DOHH2 (cell line): ENCODE measurements around the gene USP20.

Source experiments
- H3F3A ChIP-seq: fragments of 200-600 bp; sonication (generic), shearing (Covaris generic); 2 replicates; pipeline ENCODE4 v1.6.0; 2016; ENCODE audit warnings: antibody characterized with exemption, mild to moderate bottlenecking; ENCODE audit not compliant: control insufficient read depth, insufficient read depth
- H3K27ac ChIP-seq: fragments of 200-600 bp; sonication (generic); 2 replicates; pipeline ENCODE4 v1.5.1; 2014; ENCODE audit warnings: low read depth, mild to moderate bottlenecking, low read length, moderate library complexity
- H3K27me3 ChIP-seq: fragments of 200-600 bp; sonication (generic); 2 replicates; pipeline ENCODE4 v1.6.1; 2014; ENCODE audit warnings: mild to moderate bottlenecking, low read length, mixed read lengths; ENCODE audit not compliant: control insufficient read depth
- H3K36me3 ChIP-seq: fragments of 200-600 bp; sonication (generic); 2 replicates; pipeline ENCODE4 v1.6.1; 2014; ENCODE audit warnings: mild to moderate bottlenecking, low read length, moderate library complexity, mixed read lengths; ENCODE audit not compliant: control insufficient read depth
- H3K4me1 ChIP-seq: fragments of 200-600 bp; sonication (generic); 2 replicates; pipeline ENCODE4 v1.6.1; 2014; ENCODE audit warnings: mild to moderate bottlenecking, low read length, mixed read lengths; ENCODE audit not compliant: control insufficient read depth
- H3K4me2 ChIP-seq: fragments of 200-600 bp; sonication (generic); 2 replicates; pipeline ENCODE4 v1.6.0; 2014; ENCODE audit warnings: mild to moderate bottlenecking, low read length, moderate library complexity
- H3K4me3 ChIP-seq: fragments of 200-600 bp; sonication (generic); 2 replicates; pipeline ENCODE4 v1.5.1; 2014; ENCODE audit warnings: mild to moderate bottlenecking, low read length, mixed read lengths
- H3K79me2 ChIP-seq: fragments of 200-600 bp; sonication (generic); 2 replicates; pipeline ENCODE4 v1.6.1; 2014; ENCODE audit warnings: mild to moderate bottlenecking, low read length, mixed read lengths; ENCODE audit not compliant: control insufficient read depth
- H3K9me2 ChIP-seq: fragments of 200-600 bp; sonication (generic); replicated peaks from 2 replicates; pipeline ENCODE4 v1.6.1; 2014; ENCODE audit warnings: mild to moderate bottlenecking, low read length, mixed read lengths; ENCODE audit not compliant: control insufficient read depth
- H3K9me3 ChIP-seq: fragments of 200-600 bp; sonication (generic); 2 replicates; pipeline ENCODE4 v1.6.1; 2014; ENCODE audit warnings: antibody characterized with exemption, low read length, mixed read lengths; ENCODE audit not compliant: control insufficient read depth, insufficient read depth
- H4K20me1 ChIP-seq: fragments of 200-600 bp; sonication (generic); 2 replicates; pipeline ENCODE4 v1.6.0; 2014; ENCODE audit warnings: low read depth, mild to moderate bottlenecking, antibody characterized with exemption, low read length, moderate library complexity; ENCODE audit not compliant: control insufficient read depth, insufficient read depth
- CTCF ChIP-seq: fragments of 200-600 bp; sonication (generic); IDR thresholded peaks from one replicate; pipeline ENCODE4 v1.5.1; 2014; ENCODE audit warnings: antibody characterized with exemption, mild to moderate bottlenecking, low read depth, low read length; ENCODE audit not compliant: poor library complexity, severe bottlenecking
- EZH2phosphoT487 ChIP-seq: fragments of 200-600 bp; sonication (generic); IDR thresholded peaks from 2 replicates; pipeline ENCODE4 v1.6.1; 2017; ENCODE audit warnings: borderline replicate concordance, mild to moderate bottlenecking, antibody characterized with exemption, low read length, moderate library complexity, mixed read lengths

The USP20 gene

GRCh38 chr9:129875181-129875611 lies 39.9 kb downstream of the USP20 start:
- Histone ChIP-seq H3K27me3 (no peaks in the 10 kb centered on the region), H4K20me1 (no peaks in the 10 kb centered on the region), H3K9me3 (no peaks in the 10 kb centered on the region), H3K4me1 (no peaks in the 10 kb centered on the region), H3K27ac (no peak overlapping the region), H3F3A (peaks cover 2% of the 10 kb centered on the region; the same call in 1 of the 2 replicates), H3K4me2 (no peak overlapping the region), H3K36me3 (no peaks in the 10 kb centered on the region; the same call in 1 of the 2 replicates), H3K4me3 (no peak overlapping the region), H3K79me2 (no peaks in the 10 kb centered on the region), H3K9me2 (no peaks in the 10 kb centered on the region)
- peak; percentile 40 for TF ChIP-seq CTCF
- TF ChIP-seq EZH2phosphoT487 = no peak

- Histone ChIP-seq H3K4me2 (no peak overlapping the region), H3K9me3 (no peaks in the 10 kb centered on the region), H3K27me3 (no peaks in the 10 kb centered on the region), H3F3A (peaks cover under 1% of the 10 kb centered on the region; the same call in 1 of the 2 replicates), H3K36me3 (no peaks in the 10 kb centered on the region; the same call in 1 of the 2 replicates), H3K27ac (no peak overlapping the region), H3K79me2 (no peaks in the 10 kb centered on the region), H3K9me2 (no peaks in the 10 kb centered on the region), H4K20me1 (no peaks in the 10 kb centered on the region), H3K4me1 (no peaks in the 10 kb centered on the region), H3K4me3 (no peak overlapping the region)
- TF ChIP-seq EZH2phosphoT487 (no peak), CTCF (peak; percentile 23)
These were observed 40.6 kb downstream of the USP20 start for GRCh38 chr9:129875687-129876395.

GRCh38 chr9:129876815-129877214 lies 41.6 kb downstream of the USP20 start:
- no peaks in the 10 kb centered on the region for H4K20me1 ChIP-seq
- H3K36me3 ChIP-seq = no peaks in the 10 kb centered on the region; the same call in 1 of the 2 replicates
- no peak overlapping the region for H3K27ac ChIP-seq
- no peak for TF ChIP-seq CTCF
- no peak for TF ChIP-seq EZH2phosphoT487
- H3K9me3 ChIP-seq = no peaks in the 10 kb centered on the region
- H3K4me2 ChIP-seq = no peak overlapping the region
- H3K4me1 ChIP-seq = no peaks in the 10 kb centered on the region
- H3K79me2 ChIP-seq = no peaks in the 10 kb centered on the region
- no peak overlapping the region for H3K4me3 ChIP-seq
- H3F3A ChIP-seq = no peaks in the 10 kb centered on the region
- no peaks in the 10 kb centered on the region for H3K27me3 ChIP-seq
- H3K9me2 ChIP-seq = no peaks in the 10 kb centered on the region
